ENCODE data around the gene SFXN3. TPM values are rescaled to one million over a fixed set of nuclear protein-coding genes. Genes with fewer than 3 reads are reported as not detected.

Gene SFXN3
- total and polyA plus RNA-seq, 9 donors: 20.2 to 51.5 (median 28.6) TPM

DNA sequence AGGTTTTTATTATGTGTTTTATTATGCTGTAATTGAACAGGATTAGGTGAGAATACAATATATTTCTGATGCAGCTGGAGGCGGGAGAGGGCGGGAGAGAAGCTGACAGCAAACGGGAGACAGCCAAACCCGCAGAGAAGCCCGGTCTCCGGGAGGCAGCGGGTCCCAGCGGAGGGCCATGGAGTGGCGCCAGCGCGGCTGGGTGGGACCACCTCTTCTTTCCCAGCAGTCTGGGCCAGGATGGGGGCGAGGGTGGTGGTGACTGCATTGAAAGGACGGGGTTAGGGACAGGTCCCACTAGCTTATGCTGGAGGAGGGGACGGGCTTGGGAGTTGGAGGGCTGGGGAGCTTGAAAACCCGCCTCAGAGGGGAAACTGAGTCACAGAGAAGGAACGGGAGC, 16.2 kb downstream of the SFXN3 start:
- Histone ChIP-seq H3K4me1 (ENCODE audit: insufficient read depth) (peaks cover 3% of the 10 kb centered on the region), H3K27me3 (peaks cover 8% of the 10 kb centered on the region), H3K27ac (no peak overlapping the region), H3K4me3 (no peak overlapping the region), H3K36me3 (no peaks in the 10 kb centered on the region), H3K9me3 (no peaks in the 10 kb centered on the region)
- TF ChIP-seq EP300 (IDR thresholded peaks at IDR 0.05) (no peak), POLR2A (IDR thresholded peaks at IDR 0.05) (no peak)
- intact Hi-C loops (cut with DNase I): no loop called here
- no peak for DNase-seq
- WGBS, 3 donors: 11 to 14% (median 13%) methylated on average over 16 of the region's 16 CpGs

DNA sequence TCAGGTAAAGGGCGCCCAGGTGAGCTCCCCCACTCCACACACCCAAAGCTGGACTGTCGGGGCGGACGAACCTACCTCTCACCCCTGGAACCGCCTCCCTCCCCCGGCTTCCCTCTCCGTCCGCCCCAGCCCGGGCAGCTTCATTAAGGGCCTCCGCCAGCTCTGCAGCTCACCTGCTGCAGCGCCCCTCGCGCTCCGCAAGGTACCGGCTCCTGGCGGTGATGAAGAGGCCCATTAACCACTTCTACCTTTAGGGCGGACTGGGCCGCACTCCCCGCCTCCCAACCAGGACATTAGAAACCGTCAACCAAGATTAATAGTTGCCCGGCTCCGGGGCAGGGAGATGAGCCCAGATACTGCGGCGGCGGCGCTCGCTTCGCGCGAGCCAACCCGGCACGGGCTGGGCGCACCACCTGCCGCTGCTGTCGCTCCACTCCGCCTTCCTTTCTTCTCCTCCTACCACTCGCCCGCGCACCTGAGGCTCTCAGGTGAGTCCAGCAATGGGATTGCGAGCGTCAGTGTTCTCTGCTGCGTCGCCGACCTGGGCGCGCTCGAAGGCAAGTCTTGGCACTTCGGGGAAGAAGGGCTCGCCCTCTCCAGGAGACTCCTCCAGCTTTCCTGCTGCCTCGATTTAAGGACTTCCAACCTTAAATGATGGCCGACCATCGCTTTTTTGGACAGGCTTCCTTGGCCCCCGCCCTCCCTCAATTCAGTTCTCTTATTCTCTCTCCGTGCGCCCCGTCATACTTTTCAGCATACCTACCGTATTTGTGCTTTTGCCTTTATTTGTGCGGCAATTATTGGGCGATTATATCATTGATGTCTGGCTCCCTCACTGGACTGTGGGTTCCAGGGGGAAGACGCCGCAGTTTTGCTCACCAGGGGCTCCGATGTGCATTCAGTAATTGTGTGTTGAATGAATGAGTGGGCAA, 17.2 kb downstream of the SFXN3 start:
- no peak overlapping the region for H3K4me3 ChIP-seq
- H3K27ac ChIP-seq: no peak overlapping the region
- no peaks in the 10 kb centered on the region for H3K36me3 ChIP-seq
- intact Hi-C loops (cut with DNase I): no loop called here
- DNase-seq: no peak
- no peaks in the 10 kb centered on the region for H3K4me1 ChIP-seq (ENCODE audit: insufficient read depth)
- peaks cover 8% of the 10 kb centered on the region for H3K27me3 ChIP-seq
- H3K9me3 ChIP-seq: no peaks in the 10 kb centered on the region
- TF ChIP-seq POLR2A (IDR thresholded peaks at IDR 0.05) (no peak), EP300 (IDR thresholded peaks at IDR 0.05) (no peak)
- TF ChIP-seq, protein P1, sequence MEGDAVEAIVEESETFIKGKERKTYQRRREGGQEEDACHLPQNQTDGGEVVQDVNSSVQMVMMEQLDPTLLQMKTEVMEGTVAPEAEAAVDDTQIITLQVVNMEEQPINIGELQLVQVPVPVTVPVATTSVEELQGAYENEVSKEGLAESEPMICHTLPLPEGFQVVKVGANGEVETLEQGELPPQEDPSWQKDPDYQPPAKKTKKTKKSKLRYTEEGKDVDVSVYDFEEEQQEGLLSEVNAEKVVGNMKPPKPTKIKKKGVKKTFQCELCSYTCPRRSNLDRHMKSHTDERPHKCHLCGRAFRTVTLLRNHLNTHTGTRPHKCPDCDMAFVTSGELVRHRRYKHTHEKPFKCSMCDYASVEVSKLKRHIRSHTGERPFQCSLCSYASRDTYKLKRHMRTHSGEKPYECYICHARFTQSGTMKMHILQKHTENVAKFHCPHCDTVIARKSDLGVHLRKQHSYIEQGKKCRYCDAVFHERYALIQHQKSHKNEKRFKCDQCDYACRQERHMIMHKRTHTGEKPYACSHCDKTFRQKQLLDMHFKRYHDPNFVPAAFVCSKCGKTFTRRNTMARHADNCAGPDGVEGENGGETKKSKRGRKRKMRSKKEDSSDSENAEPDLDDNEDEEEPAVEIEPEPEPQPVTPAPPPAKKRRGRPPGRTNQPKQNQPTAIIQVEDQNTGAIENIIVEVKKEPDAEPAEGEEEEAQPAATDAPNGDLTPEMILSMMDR (IDR thresholded peaks at IDR 0.05): no peak
- WGBS, 3 donors: 8 to 13% (median 12%) methylated on average over 60 to 62 of the region's 62 CpGs

DNA sequence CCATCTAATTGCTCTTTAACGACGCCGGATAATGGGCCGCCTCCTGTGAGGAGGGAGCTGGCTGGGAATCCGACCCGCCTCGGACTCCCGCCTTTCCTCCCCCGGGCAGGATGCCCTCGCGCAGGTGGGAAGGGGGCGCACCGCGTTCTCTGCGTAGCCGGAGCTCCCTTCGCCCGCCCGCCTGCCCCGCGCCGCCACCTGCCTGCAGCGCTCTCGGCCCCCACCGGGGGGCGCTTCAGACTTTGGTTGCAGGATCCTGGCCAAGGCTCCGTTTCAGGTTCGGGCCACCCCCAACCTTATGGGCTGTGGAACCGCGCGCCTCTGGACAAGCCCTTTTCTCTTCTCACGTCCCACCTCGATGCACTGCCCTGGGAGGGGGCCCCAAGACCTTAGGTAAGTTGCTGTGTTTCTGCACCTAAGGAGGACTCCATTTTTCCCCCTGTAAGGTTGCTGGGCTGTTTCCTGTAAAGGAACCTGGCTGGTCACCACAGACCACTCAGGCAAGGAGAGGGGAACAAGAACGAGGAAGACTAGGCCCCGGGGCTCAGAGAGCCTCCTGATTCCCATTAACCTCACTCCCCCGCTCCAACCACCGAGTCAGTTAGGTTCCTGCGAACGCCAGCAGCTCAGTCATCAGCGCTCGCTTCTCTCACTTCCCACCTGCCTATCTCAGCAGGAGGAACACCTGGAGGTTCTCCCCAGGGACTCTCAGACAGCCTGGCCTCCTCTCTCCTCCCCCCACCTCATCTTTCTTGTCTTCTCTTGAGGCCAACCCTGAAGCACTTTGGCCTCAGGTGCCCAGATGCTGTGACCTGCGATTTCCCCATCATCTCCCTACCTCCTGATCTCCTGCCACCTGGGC, 19.4 kb downstream of the SFXN3 start:
- DNase-seq: peak in 3 of 5 donors; percentile 59 to 65 (median 60)
- Histone ChIP-seq H3K36me3 (no peaks in the 10 kb centered on the region), H3K4me3 (no peak overlapping the region), H3K4me1 (ENCODE audit: insufficient read depth) (no peaks in the 10 kb centered on the region), H3K9me3 (no peaks in the 10 kb centered on the region), H3K27ac (no peak overlapping the region), H3K27me3 (peaks cover 8% of the 10 kb centered on the region)
- intact Hi-C loops (cut with DNase I): loop anchor here in 1 of 4 donors (10.0 kb wide), 1 partner anchor 94 kb away; no protein-coding TSS in a partner anchor
- TF ChIP-seq POLR2A (IDR thresholded peaks at IDR 0.05) (no peak), EP300 (IDR thresholded peaks at IDR 0.05) (no peak)
- TF ChIP-seq, protein P1 (IDR thresholded peaks at IDR 0.05): peak; percentile 16 to 48 (median 24)
- WGBS, 3 donors: 7 to 10% (median 8%) methylated on average over 40 to 42 of the region's 42 CpGs

DNA sequence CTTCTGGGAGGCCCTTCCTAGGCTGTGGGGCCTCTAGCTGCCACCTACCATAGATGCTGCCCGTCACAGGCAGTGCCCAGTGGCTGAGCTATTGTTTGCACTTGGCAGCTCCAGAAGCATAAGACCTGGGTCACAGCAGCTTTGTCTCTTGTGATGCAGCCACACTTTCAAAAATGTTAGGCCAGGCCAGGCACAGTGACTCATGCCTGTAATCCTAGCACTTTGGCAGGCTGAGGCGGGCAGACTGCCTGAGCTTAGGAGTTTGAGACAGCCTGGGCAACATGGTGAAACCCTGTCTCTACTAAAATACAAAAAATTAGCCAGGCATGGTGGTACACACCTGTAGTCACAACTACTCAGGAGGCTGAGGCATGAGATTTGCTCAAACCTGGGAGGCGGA, 21.3 kb downstream of the SFXN3 start:
- Histone ChIP-seq H3K27me3 (peaks cover 7% of the 10 kb centered on the region), H3K4me1 (ENCODE audit: insufficient read depth) (no peaks in the 10 kb centered on the region), H3K4me3 (no peak overlapping the region), H3K27ac (no peak overlapping the region), H3K36me3 (no peaks in the 10 kb centered on the region), H3K9me3 (no peaks in the 10 kb centered on the region)
- 92 to 94% (median 93%) methylated on average over 3 of the region's 3 CpGs for WGBS, 3 donors
- TF ChIP-seq, protein P1 (IDR thresholded peaks at IDR 0.05): no peak
- TF ChIP-seq POLR2A (IDR thresholded peaks at IDR 0.05) (no peak), EP300 (IDR thresholded peaks at IDR 0.05) (no peak)
- no peak for DNase-seq
- intact Hi-C loops (cut with DNase I): loop anchor here in 1 of 4 donors (10.0 kb wide), 1 partner anchor 93 kb away; no protein-coding TSS in a partner anchor
